ENCODE results near the gene SPOCK1. TPM values are rescaled to one million over a fixed set of nuclear protein-coding genes. Genes with fewer than 3 reads are reported as not detected.

The SPOCK1 gene
- total and polyA plus RNA-seq, 4 donors = 0.07 to 0.18 (median 0.17) TPM; not detected in 1

DNA sequence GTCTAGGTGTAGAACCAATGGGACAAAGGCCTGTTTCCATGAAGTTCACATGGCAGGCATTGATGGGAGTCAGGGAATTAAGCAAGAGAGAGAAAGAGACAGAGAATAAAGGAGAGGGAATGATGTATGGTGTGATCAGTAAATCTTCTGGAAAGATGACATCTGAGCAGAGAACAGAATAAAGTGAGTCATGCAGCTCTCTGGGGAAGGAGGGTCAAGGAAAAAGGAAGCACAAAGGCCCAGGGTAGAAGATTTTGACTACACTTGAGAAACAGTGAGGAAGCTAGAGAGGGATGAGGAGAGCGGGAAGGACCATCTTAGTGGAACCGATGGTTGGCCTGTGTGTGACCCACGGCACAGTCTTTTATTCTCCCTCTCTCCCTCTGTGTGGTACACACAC, 425.9 kb downstream of the SPOCK1 start:
- no peak overlapping the region for H3K9ac ChIP-seq (ENCODE audit: low read depth in 1 of 2, low read length in 2 of 2)
- H3K36me3 ChIP-seq (ENCODE audit: control insufficient read depth in 4 of 4, insufficient read depth in 3 of 4, low read depth in 1 of 4, low read length in 3 of 4) = no peaks in the 10 kb centered on the region
- H3K4me1 ChIP-seq (ENCODE audit: control insufficient read depth in 4 of 4, insufficient read depth in 4 of 4, low read length in 3 of 4) = no peaks in the 10 kb centered on the region
- peaks cover 0 to under 1% (median 0%) of the 10 kb centered on the region in 4 donors for H3K27me3 ChIP-seq (ENCODE audit: control insufficient read depth in 4 of 4, insufficient read depth in 4 of 4, low read length in 3 of 4)
- H3K9me3 ChIP-seq (ENCODE audit: control insufficient read depth in 4 of 4, low read length in 3 of 4) = no peaks in the 10 kb centered on the region
- H3K4me3 ChIP-seq (ENCODE audit: low read depth in 1 of 3, low read length in 3 of 3) = no peak overlapping the region
- 61% methylated on average over 3 of the region's 3 CpGs for WGBS
- TF ChIP-seq, protein P1, sequence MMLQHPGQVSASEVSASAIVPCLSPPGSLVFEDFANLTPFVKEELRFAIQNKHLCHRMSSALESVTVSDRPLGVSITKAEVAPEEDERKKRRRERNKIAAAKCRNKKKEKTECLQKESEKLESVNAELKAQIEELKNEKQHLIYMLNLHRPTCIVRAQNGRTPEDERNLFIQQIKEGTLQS (IDR thresholded peaks at IDR 0.05) = no peak
- TF ChIP-seq ZBTB33 (IDR thresholded peaks at IDR 0.05) = no peak
- TF ChIP-seq YY1 (IDR thresholded peaks at IDR 0.05) = no peak
- no peak for TF ChIP-seq FOXA2 (IDR thresholded peaks at IDR 0.05)
- no peak for TF ChIP-seq NR2F2 (IDR thresholded peaks at IDR 0.05)
- no peak for DNase-seq (ENCODE audit: low spot score)
- H3K27ac ChIP-seq (ENCODE audit: low read depth in 1 of 2, low read length in 2 of 2) = no peak overlapping the region

DNA sequence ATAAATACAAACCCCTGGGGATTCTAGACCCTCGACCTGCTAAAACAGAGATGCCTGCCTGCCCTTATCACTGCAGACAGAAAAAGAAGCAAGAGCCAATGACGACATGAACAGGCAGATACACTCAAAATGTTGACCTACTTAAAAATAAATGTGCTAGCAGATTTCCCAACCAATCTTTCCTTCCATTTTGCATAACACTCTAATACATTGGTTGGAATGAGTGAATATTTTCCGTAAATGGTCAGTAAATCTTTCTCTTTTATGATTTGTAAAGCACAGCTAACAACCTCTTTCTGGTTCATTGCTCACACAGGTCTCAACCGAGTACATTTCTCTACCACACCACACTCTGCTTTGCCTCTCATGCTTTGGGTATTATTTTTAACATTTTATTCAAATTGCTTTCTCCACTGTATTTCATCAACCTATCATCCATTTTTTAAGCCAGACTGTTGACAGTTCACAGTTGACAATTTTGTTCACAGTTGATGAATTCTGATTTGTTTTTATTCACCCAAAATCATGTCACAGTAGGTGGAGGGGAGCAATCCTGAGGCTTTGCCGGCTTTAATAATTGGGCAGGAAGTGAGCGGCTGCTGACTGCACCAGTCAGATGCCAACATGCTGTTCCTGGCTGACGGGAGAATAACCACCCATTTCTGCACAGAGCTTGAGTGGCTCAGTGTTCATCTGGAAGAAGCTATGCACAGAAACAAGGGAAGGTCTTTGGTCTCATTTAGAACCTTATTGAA, 426.6 kb downstream of the SPOCK1 start:
- TF ChIP-seq, protein P2, sequence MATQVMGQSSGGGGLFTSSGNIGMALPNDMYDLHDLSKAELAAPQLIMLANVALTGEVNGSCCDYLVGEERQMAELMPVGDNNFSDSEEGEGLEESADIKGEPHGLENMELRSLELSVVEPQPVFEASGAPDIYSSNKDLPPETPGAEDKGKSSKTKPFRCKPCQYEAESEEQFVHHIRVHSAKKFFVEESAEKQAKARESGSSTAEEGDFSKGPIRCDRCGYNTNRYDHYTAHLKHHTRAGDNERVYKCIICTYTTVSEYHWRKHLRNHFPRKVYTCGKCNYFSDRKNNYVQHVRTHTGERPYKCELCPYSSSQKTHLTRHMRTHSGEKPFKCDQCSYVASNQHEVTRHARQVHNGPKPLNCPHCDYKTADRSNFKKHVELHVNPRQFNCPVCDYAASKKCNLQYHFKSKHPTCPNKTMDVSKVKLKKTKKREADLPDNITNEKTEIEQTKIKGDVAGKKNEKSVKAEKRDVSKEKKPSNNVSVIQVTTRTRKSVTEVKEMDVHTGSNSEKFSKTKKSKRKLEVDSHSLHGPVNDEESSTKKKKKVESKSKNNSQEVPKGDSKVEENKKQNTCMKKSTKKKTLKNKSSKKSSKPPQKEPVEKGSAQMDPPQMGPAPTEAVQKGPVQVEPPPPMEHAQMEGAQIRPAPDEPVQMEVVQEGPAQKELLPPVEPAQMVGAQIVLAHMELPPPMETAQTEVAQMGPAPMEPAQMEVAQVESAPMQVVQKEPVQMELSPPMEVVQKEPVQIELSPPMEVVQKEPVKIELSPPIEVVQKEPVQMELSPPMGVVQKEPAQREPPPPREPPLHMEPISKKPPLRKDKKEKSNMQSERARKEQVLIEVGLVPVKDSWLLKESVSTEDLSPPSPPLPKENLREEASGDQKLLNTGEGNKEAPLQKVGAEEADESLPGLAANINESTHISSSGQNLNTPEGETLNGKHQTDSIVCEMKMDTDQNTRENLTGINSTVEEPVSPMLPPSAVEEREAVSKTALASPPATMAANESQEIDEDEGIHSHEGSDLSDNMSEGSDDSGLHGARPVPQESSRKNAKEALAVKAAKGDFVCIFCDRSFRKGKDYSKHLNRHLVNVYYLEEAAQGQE (IDR thresholded peaks at IDR 0.05) = no peak
- TF ChIP-seq RXRA (IDR thresholded peaks at IDR 0.05) (no peak), JUND (IDR thresholded peaks at IDR 0.05) (no peak), NR2F2 (IDR thresholded peaks at IDR 0.05) (no peak), YY1 (IDR thresholded peaks at IDR 0.05) (no peak), RAD21 (IDR thresholded peaks at IDR 0.05) (no peak), FOXA1 (IDR thresholded peaks at IDR 0.05) (no peak), HNF4A (conservative IDR thresholded peaks at IDR 0.05) (no peak), ZBTB33 (IDR thresholded peaks at IDR 0.05) (no peak), CTCF (IDR thresholded peaks at IDR 0.05; ENCODE audit: low read depth, low read length, missing input control) (no peak), GABPA (IDR thresholded peaks at IDR 0.05 in 1 of 2, conservative IDR thresholded peaks at IDR 0.05 in 1 of 2) (no peak), EGR1 (IDR thresholded peaks at IDR 0.05; ENCODE audit: low read depth in 2 of 2) (no peak), FOXA2 (IDR thresholded peaks at IDR 0.05) (no peak), HNF4G (IDR thresholded peaks at IDR 0.05) (no peak), TAF1 (conservative IDR thresholded peaks at IDR 0.05) (no peak)
- TF ChIP-seq, protein P3, sequence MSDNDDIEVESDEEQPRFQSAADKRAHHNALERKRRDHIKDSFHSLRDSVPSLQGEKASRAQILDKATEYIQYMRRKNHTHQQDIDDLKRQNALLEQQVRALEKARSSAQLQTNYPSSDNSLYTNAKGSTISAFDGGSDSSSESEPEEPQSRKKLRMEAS (IDR thresholded peaks at IDR 0.05) = no peak
- 60% methylated on average over 7 of the region's 7 CpGs for WGBS
- H3K9ac ChIP-seq (ENCODE audit: low read depth in 1 of 2, low read length in 2 of 2) = no peak overlapping the region

More for the DNA sequence above, 426.6 kb downstream of the SPOCK1 start:
- H3K9me3 ChIP-seq (ENCODE audit: control insufficient read depth in 4 of 4, low read length in 3 of 4) = no peaks in the 10 kb centered on the region
- H3K4me3 ChIP-seq (ENCODE audit: low read depth in 1 of 3, low read length in 3 of 3) = no peak overlapping the region
- no peaks in the 10 kb centered on the region for H3K4me1 ChIP-seq (ENCODE audit: control insufficient read depth in 4 of 4, insufficient read depth in 4 of 4, low read length in 3 of 4)
- no peak for DNase-seq (ENCODE audit: low spot score)
- H3K27me3 ChIP-seq (ENCODE audit: control insufficient read depth in 4 of 4, insufficient read depth in 4 of 4, low read length in 3 of 4) = peaks cover 0 to 4% (median 0%) of the 10 kb centered on the region in 4 donors
- H3K36me3 ChIP-seq (ENCODE audit: control insufficient read depth in 4 of 4, insufficient read depth in 3 of 4, low read depth in 1 of 4, low read length in 3 of 4) = no peaks in the 10 kb centered on the region
- H3K27ac ChIP-seq (ENCODE audit: low read depth in 1 of 2, low read length in 2 of 2) = no peak overlapping the region
